Spleen (tissue), 11 donors: ENCODE results near the gene DYDC2. TPM values are rescaled to one million over a fixed set of nuclear protein-coding genes. Genes with fewer than 3 reads are reported as not detected.
"Not testable (repeated sequence)": the region's sequence is repeated elsewhere in the genome, so short reads cannot be mapped to it uniquely, and the experiment has no call there.

ENCODE experiments used
- DNase-seq: peaks from one replicate; pipeline ENCODE4 v3.0.0-alpha.2; 2020
- H3K27ac ChIP-seq, 8 donors: fragments of 200-600 bp; sonication (generic) in 7 of 8; 1 replicate in 4 of 8; 2 replicates in 4 of 8; pipeline versions ENCODE4 v1.5.0 to v1.8.0; 2016 to 2021; ENCODE audit warnings: inconsistent platforms in 4 of 8, mild to moderate bottlenecking in 4 of 8, moderate library complexity in 1 of 8
- H3K27me3 ChIP-seq, 7 donors: fragments of 200-600 bp; sonication (generic) in 6 of 7; replicated peaks in 1 of 7; 1 replicate in 4 of 7; 2 replicates in 3 of 7; pipeline versions ENCODE4 v1.5.0 to v1.8.0; 2016 to 2021; ENCODE audit warnings: inconsistent platforms in 3 of 7, mild to moderate bottlenecking in 1 of 7
- H3K36me3 ChIP-seq, 6 donors: fragments of 200-600 bp; sonication (generic) in 5 of 6; 1 replicate in 4 of 6; 2 replicates in 2 of 6; pipeline versions ENCODE4 v1.5.0 to v1.8.0; 2016 to 2021; ENCODE audit warnings: inconsistent platforms in 2 of 6
- H3K4me1 ChIP-seq, 6 donors: fragments of 200-600 bp; sonication (generic) in 5 of 6; 1 replicate in 3 of 6; 2 replicates in 3 of 6; pipeline versions ENCODE4 v1.5.0 to v1.8.0; 2016 to 2021; ENCODE audit warnings: inconsistent platforms in 3 of 6
- H3K4me3 ChIP-seq, 8 donors: fragments of 200-600 bp; sonication (generic) in 7 of 8; 1 replicate in 4 of 8; 2 replicates in 4 of 8; pipeline versions ENCODE4 v1.5.0 to v1.8.0; 2016 to 2021; ENCODE audit warnings: inconsistent platforms in 4 of 8, mild to moderate bottlenecking in 4 of 8, moderate library complexity in 2 of 8
- H3K9me3 ChIP-seq, 8 donors: fragments of 200-600 bp; sonication (generic) in 7 of 8; 1 replicate in 4 of 8; 2 replicates in 4 of 8; pipeline versions ENCODE4 v1.5.0 to v1.8.0; 2016 to 2021; ENCODE audit warnings: inconsistent platforms in 4 of 8
- POLR2A ChIP-seq, 3 donors: fragments of 450-650 bp; IDR thresholded peaks; one replicate each; pipeline ENCODE4 v1.5.1; 2017; ENCODE audit warnings: antibody characterized with exemption in 3 of 3, mild to moderate bottlenecking in 1 of 3
- POLR2AphosphoS5 ChIP-seq, 3 donors: sonication (generic); formaldehyde crosslinking; IDR thresholded peaks; one replicate each; pipeline ENCODE4 v1.5.1; 2017; ENCODE audit warnings: antibody characterized with exemption in 3 of 3
- WGBS, 5 donors: extraction: QIAGEN DNeasy Blood & Tissue Kit in 3 of 5; methylation state at CpG; one replicate each; pipeline versions ENCODE4 v1.1.5 to v1.1.7; 2013 to 2018; 5-methylcytosine and 5-hydroxymethylcytosine counted together
- intact Hi-C: fragments of 100-400 bp; cut with DNase I; formaldehyde crosslinking; loops from one replicate; pipeline ENCODE4 v1.15.0; 2023; ENCODE audit warnings: low total_unique reads
- polyA plus RNA-seq, 3 donors: library from polyadenylated mRNA; stranded (reverse); fragments of 200-250 nt; gene quantifications; one replicate each; pipeline ENCODE4 v1.2.1, GENCODE V29; 2013
- total RNA-seq, 7 donors: library from RNA; depleted of rRNA in 3 of 7; stranded (reverse); fragments of >200 nt in 3 of 7; fragmentation: NEBNext Ultra II Directional in 4 of 7; extraction: Animal tissue kit (Norgen Biotek cat#: 25700) in 4 of 7; gene quantifications; one replicate each; pipeline versions ENCODE4 v1.1.0 to v1.2.1, GENCODE V29; 2016 to 2021
- TF ChIP-seq, protein P1 (sequence below), 11 experiments: fragments of 200-600 bp in 7 of 11; fragments of 450-650 bp in 4 of 11; sonication (generic) in 4 of 11; IDR thresholded peaks in 8 of 11; conservative IDR thresholded peaks in 3 of 11; 1 replicate in 7 of 11; 2 replicates in 4 of 11; pipeline versions ENCODE4 v1.4.0 to v1.8.0; 2016 to 2021; ENCODE audit warnings: antibody characterized with exemption in 11 of 11, inconsistent platforms in 4 of 11, mild to moderate bottlenecking in 1 of 11
- donor health status: healthy with polysubstance abuse.
- donor health status: DM: no; HTN: no; CAD: no; lungs with moderate emphysema.
- donor health status: DM: no; HTN: no; CAD: no.
- donor health status: Bipolar disorder and iron deficiency.
- donor health status: healthy.
- donor health status: DM: no; HTN: no; CAD: no.
- donor health status: DM: yes; HTN: yes; CAD: no.

Gene DYDC2
- total and polyA plus RNA-seq, 10 donors, result not detected

GRCh38 chr10:80416479-80417098 lies 60.0 kb downstream of the DYDC2 start:
- TF ChIP-seq, protein P1, sequence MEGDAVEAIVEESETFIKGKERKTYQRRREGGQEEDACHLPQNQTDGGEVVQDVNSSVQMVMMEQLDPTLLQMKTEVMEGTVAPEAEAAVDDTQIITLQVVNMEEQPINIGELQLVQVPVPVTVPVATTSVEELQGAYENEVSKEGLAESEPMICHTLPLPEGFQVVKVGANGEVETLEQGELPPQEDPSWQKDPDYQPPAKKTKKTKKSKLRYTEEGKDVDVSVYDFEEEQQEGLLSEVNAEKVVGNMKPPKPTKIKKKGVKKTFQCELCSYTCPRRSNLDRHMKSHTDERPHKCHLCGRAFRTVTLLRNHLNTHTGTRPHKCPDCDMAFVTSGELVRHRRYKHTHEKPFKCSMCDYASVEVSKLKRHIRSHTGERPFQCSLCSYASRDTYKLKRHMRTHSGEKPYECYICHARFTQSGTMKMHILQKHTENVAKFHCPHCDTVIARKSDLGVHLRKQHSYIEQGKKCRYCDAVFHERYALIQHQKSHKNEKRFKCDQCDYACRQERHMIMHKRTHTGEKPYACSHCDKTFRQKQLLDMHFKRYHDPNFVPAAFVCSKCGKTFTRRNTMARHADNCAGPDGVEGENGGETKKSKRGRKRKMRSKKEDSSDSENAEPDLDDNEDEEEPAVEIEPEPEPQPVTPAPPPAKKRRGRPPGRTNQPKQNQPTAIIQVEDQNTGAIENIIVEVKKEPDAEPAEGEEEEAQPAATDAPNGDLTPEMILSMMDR (IDR thresholded peaks at IDR 0.05 in 8 of 11, conservative IDR thresholded peaks at IDR 0.05 in 3 of 11), result no peak
- TF ChIP-seq POLR2A (IDR thresholded peaks at IDR 0.05) (no peak), POLR2AphosphoS5 (IDR thresholded peaks at IDR 0.05) (no peak)

GRCh38 chr10:80417256-80417655 lies 60.7 kb downstream of the DYDC2 start:
- DNase-seq, H3K36me3 ChIP-seq, intact Hi-C loops, H3K9me3 ChIP-seq, H3K4me3 ChIP-seq, H3K27ac ChIP-seq, H3K27me3 ChIP-seq: not testable (repeated sequence)
- 88 to 92% (median 90%) methylated on average over 6 of the region's 6 CpGs for WGBS, 5 donors
- H3K4me1 ChIP-seq, result peaks cover 0 to 35% (median 7%) of the 10 kb centered on the region in 6 donors

More at GRCh38 chr10:80416479-80417098, 60.0 kb downstream of the DYDC2 start:
- no peaks in the 10 kb centered on the region for H3K9me3 ChIP-seq
- H3K27me3 ChIP-seq, result no peaks in the 10 kb centered on the region
- H3K4me1 ChIP-seq, result peaks cover 0 to 29% (median 3%) of the 10 kb centered on the region in 6 donors
- H3K27ac ChIP-seq, result no peak overlapping the region
- no peak overlapping the region for H3K4me3 ChIP-seq
- no peak for DNase-seq
- intact Hi-C loops, result no loop called here
- 82 to 90% (median 87%) methylated on average over 15 of the region's 15 CpGs for WGBS, 5 donors
- H3K36me3 ChIP-seq, result no peaks in the 10 kb centered on the region

Other genes starting within 250 kb of the DYDC2 start
- gene PLAC9, start 224.1 kb upstream of the DYDC2 start, total RNA-seq, result 1 to 10 TPM in 6 of 7 donors, not detected in 1; 1.0 to 3.8 (median 2.0) TPM
- gene PLAC9, start 224.1 kb upstream of the DYDC2 start, polyA plus RNA-seq, result 1 to 10 TPM; 5.6 to 8.0 (median 6.7) TPM
- 100 to 1,000 TPM; 102 to 201 (median 157) TPM for gene ANXA11, start 151.2 kb upstream of the DYDC2 start, total RNA-seq
- 100 to 1,000 TPM in 2 of 3 donors, 10 to 100 TPM in 1; 89.9 to 143 (median 117) TPM for gene ANXA11, start 151.2 kb upstream of the DYDC2 start, polyA plus RNA-seq
- under 1 TPM in 1 of 7 donors, not detected in 6; 0.76 TPM for gene MAT1A, start 67.1 kb upstream of the DYDC2 start, total RNA-seq
- under 1 TPM in 1 of 3 donors, not detected in 2; 0.05 TPM for gene MAT1A, start 67.1 kb upstream of the DYDC2 start, polyA plus RNA-seq
- not detected for gene DYDC1, start within 50 bp of the DYDC2 start, total RNA-seq
- not detected for gene DYDC1, start within 50 bp of the DYDC2 start, polyA plus RNA-seq
- gene PRXL2A, start 51.8 kb downstream of the DYDC2 start, total RNA-seq, result 10 to 100 TPM; 12.7 to 20.7 (median 16.9) TPM
- 10 to 100 TPM; 12.4 to 19.0 (median 14.3) TPM for gene PRXL2A, start 51.8 kb downstream of the DYDC2 start, polyA plus RNA-seq
- gene TSPAN14, start 97.5 kb downstream of the DYDC2 start, total RNA-seq, result 100 to 1,000 TPM in 6 of 7 donors, 10 to 100 TPM in 1; 81.3 to 172 (median 129) TPM
- 10 to 100 TPM; 13.3 to 32.5 (median 24.6) TPM for gene TSPAN14, start 97.5 kb downstream of the DYDC2 start, polyA plus RNA-seq
- under 1 TPM in 5 of 7 donors, not detected in 2; 0.11 to 0.46 (median 0.21) TPM for gene SH2D4B, start 181.1 kb downstream of the DYDC2 start, total RNA-seq
- gene SH2D4B, start 181.1 kb downstream of the DYDC2 start, polyA plus RNA-seq, result under 1 TPM; 0.08 to 0.11 (median 0.10) TPM